Thyroid gland (tissue), 4 donors: ENCODE results near the gene RREB1.

Experiments used
- CTCF ChIP-seq, 6 experiments: fragments of 200-600 bp in 3 of 6; fragments of 450-650 bp in 3 of 6; sonication (generic) in 3 of 6; IDR thresholded peaks; one replicate each; pipeline ENCODE4 v1.5.1; 2016 to 2019; ENCODE audit warnings: antibody characterized with exemption in 6 of 6, mild to moderate bottlenecking in 2 of 6, inconsistent platforms in 1 of 6, moderate library complexity in 1 of 6
- POLR2A ChIP-seq, 2 donors: fragments of 450-650 bp; IDR thresholded peaks; one replicate each; pipeline ENCODE4 v1.6.1; 2017; ENCODE audit warnings: antibody characterized with exemption in 2 of 2, mild to moderate bottlenecking in 2 of 2, moderate library complexity in 1 of 2

DNA sequence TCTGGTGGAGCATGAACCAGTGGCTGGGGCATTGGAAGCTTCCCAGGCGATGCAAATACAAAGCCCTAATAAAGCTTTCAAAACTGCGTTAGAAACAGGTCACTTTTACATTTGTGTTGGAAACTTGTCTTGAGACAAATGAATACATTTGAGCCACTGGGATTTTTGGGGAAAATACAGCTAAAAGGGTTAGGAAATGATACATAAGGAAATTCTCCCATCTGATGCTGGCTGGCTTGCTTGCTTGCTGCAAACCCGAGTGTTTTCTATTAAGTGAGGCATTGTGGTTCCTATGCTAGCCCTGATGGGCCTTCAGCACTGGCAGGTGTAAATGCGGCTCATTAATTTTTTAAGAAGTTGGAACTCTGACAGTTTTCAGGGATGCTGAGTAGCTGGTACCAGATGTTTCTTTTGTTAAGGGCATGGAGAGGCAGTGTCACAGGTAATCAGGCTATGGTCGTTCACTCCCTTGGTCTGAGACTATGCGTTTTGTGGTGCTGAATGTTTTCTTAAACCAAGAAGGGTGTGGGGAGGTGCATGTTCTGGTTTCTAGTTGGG is 35.2 kb downstream of the RREB1 start:
- TF ChIP-seq CTCF (IDR thresholded peaks at IDR 0.05) (no peak), POLR2A (IDR thresholded peaks at IDR 0.05) (no peak)
